HCT116 (cell line): ENCODE measurements around the gene OSBPL8. TPM values are rescaled to one million over a fixed set of nuclear protein-coding genes. Genes with fewer than 3 reads are reported as not detected.

Experiments
- ATAC-seq: fragments of 200-7000 bp; cut with Tn5 transposase; 2 replicates; pipeline ENCODE4 v1.9.1; 2020; ENCODE audit warnings: mild to moderate bottlenecking, moderate library complexity
- BruUV-seq: library from RNA; stranded (reverse); fragments of 400-500 nt; replicated peaks from 2 replicates; lab custom pipeline; 2021; lab: Mats Ljungman, UMichigan
- CTCF ChIA-PET: fragments of 300-600 bp; sonication (Branson Sonifier 250); formaldehyde crosslinking; loops from one replicate; lab custom pipeline; 2021; ENCODE audit warnings: antibody characterized with exemption; lab: Charles Lee
- POLR2A ChIA-PET: fragments of 300-600, 350-600 bp; sonication (Branson Sonifier 250); formaldehyde crosslinking; loops from one replicate; lab custom pipeline; 2021; ENCODE audit warnings: antibody characterized with exemption; lab: Charles Lee
- RAD21 ChIA-PET, 2 experiments: fragments of 300-600 bp; sonication (Branson Sonifier 250); formaldehyde crosslinking; loops; one replicate each; lab custom pipeline; 2023; ENCODE audit warnings: low total read pairs in 2 of 2; ENCODE audit not compliant: uncharacterized antibody in 2 of 2, unreplicated experiment in 2 of 2, low non-redundant PET in 1 of 2; lab: Charles Lee
- DNase-seq: peaks from one replicate; pipeline ENCODE4 v3.0.0-alpha.2; 2010; ENCODE audit warnings: low read depth, low spot score
- H2AFZ ChIP-seq: fragments of 200-600 bp; shearing (Covaris generic), sonication (generic); 2 replicates; pipeline ENCODE4 v1.6.1; 2017; ENCODE audit warnings: low read depth, mixed run types, mixed read lengths, antibody characterized with exemption, low read length; ENCODE audit not compliant: poor library complexity, severe bottlenecking
- H3K27ac ChIP-seq: 2 replicates; pipeline ENCODE4 v1.5.1; 2012; ENCODE audit warnings: low read depth, low read length
- H3K27me3 ChIP-seq: fragments of 200-600 bp; sonication (generic); 2 replicates; pipeline ENCODE4 v1.6.1; 2016; ENCODE audit warnings: mixed run types, low read length, mixed read lengths; ENCODE audit not compliant: insufficient read depth
- H3K36me3 ChIP-seq, 2 experiments: fragments of 200-500 bp in 1 of 2; fragments of 200-600 bp in 1 of 2; sonication (Bioruptor generic) in 1 of 2; sonication (generic) in 1 of 2; 2 replicates each; pipeline versions ENCODE4 v1.5.1 to v1.6.1; 2014 to 2016; ENCODE audit warnings: low read length in 2 of 2, inconsistent platforms in 1 of 2, mixed read lengths in 1 of 2, mixed run types in 1 of 2; ENCODE audit not compliant: insufficient read depth in 2 of 2, control insufficient read depth in 1 of 2
- H3K4me1 ChIP-seq, 2 experiments: fragments of 200-600 bp in 1 of 2; sonication (generic) in 1 of 2; 2 replicates each; pipeline versions ENCODE4 v1.5.1 to v1.6.1; 2012 to 2017; ENCODE audit warnings: low read length in 2 of 2, inconsistent platforms in 1 of 2, mild to moderate bottlenecking in 1 of 2, mixed read lengths in 1 of 2, mixed run types in 1 of 2, moderate library complexity in 1 of 2; ENCODE audit not compliant: insufficient read depth in 2 of 2, control insufficient read depth in 1 of 2
- H3K4me2 ChIP-seq: fragments of 200-600 bp; sonication (generic); 2 replicates; pipeline ENCODE4 v1.6.1; 2017; ENCODE audit warnings: mixed run types, low read length, mixed read lengths
- H3K4me3 ChIP-seq, 2 experiments: fragments of 200-600 bp in 1 of 2; sonication (generic) in 1 of 2; replicated peaks in 1 of 2; 2 replicates each; pipeline ENCODE4 v1.5.1; 2011 to 2016; ENCODE audit warnings: low read length in 2 of 2, control low read depth in 1 of 2, low read depth in 1 of 2, mild to moderate bottlenecking in 1 of 2, mixed read lengths in 1 of 2, mixed run types in 1 of 2
- H3K79me2 ChIP-seq: fragments of 200-600 bp; sonication (generic); 2 replicates; pipeline ENCODE4 v1.6.1; 2017; ENCODE audit warnings: mild to moderate bottlenecking, mixed run types, low read length, moderate library complexity, mixed read lengths; ENCODE audit not compliant: insufficient read depth
- H3K9ac ChIP-seq: fragments of 200-600 bp; sonication (generic); 2 replicates; pipeline ENCODE4 v1.6.1; 2016; ENCODE audit warnings: low read length, mixed read lengths
- H3K9me2 ChIP-seq: fragments of 200-600 bp; sonication (generic), shearing (Covaris generic); 2 replicates; pipeline ENCODE4 v1.6.1; 2017; ENCODE audit warnings: mixed run types, mild to moderate bottlenecking, moderate library complexity; ENCODE audit not compliant: insufficient read depth
- H3K9me3 ChIP-seq, 2 experiments: fragments of 200-500 bp in 1 of 2; fragments of 200-600 bp in 1 of 2; sonication (Bioruptor generic) in 1 of 2; sonication (generic) in 1 of 2; 2 replicates each; pipeline ENCODE4 v1.6.1; 2014 to 2017; ENCODE audit warnings: low read length in 2 of 2, mixed read lengths in 2 of 2, inconsistent platforms in 1 of 2, low read depth in 1 of 2, mild to moderate bottlenecking in 1 of 2, mixed run types in 1 of 2, moderate library complexity in 1 of 2; ENCODE audit not compliant: control insufficient read depth in 1 of 2, insufficient read depth in 1 of 2
- H4K20me1 ChIP-seq: fragments of 200-600 bp; sonication (generic), shearing (Covaris generic); 2 replicates; pipeline ENCODE4 v1.6.1; 2017; ENCODE audit warnings: mixed run types, mild to moderate bottlenecking, moderate library complexity; ENCODE audit not compliant: insufficient read depth
- CBX3 ChIP-seq: IDR thresholded peaks from 2 replicates; pipeline ENCODE4 v1.6.1; 2012; ENCODE audit warnings: low read depth
- CEBPB ChIP-seq: IDR thresholded peaks from 2 replicates; pipeline ENCODE4 v1.6.1; 2012; ENCODE audit warnings: low read depth
- CTCF ChIP-seq, 3 experiments: fragments of 200-600 bp in 1 of 3; sonication (generic) in 1 of 3; IDR thresholded peaks in 2 of 3; conservative IDR thresholded peaks in 1 of 3; 2 replicates each; pipeline ENCODE4 v1.5.1; 2012 to 2017; ENCODE audit warnings: low read depth in 2 of 3, low read length in 2 of 3, antibody characterized with exemption in 1 of 3, borderline replicate concordance in 1 of 3, control low read depth in 1 of 3, mild to moderate bottlenecking in 1 of 3, mixed read lengths in 1 of 3, mixed run types in 1 of 3, moderate library complexity in 1 of 3; ENCODE audit not compliant: insufficient read depth in 1 of 3
- EGR1 ChIP-seq: IDR thresholded peaks from 2 replicates; pipeline ENCODE4 v1.6.1; 2012; ENCODE audit warnings: low read depth
- EZH2 ChIP-seq: fragments of 200-600 bp; sonication (generic); IDR thresholded peaks from 2 replicates; pipeline ENCODE4 v1.6.1; 2017; ENCODE audit warnings: antibody characterized with exemption, mixed run types
- EZH2phosphoT487 ChIP-seq: fragments of 200-600 bp; IDR thresholded peaks from 2 replicates; pipeline ENCODE4 v1.6.1; 2018; ENCODE audit warnings: antibody characterized with exemption, borderline replicate concordance
- JUND ChIP-seq: IDR thresholded peaks from 2 replicates; pipeline ENCODE4 v1.6.1; 2012
- MAX ChIP-seq: IDR thresholded peaks from 2 replicates; pipeline ENCODE4 v1.6.1; 2012
- POLR2A ChIP-seq: IDR thresholded peaks from 2 replicates; pipeline ENCODE4 v1.7.0; 2011; ENCODE audit warnings: borderline replicate concordance; ENCODE audit not compliant: insufficient read depth, insufficient read length; ENCODE audit errors: extremely low read depth
- POLR2AphosphoS5 ChIP-seq: IDR thresholded peaks from 2 replicates; pipeline ENCODE4 v1.6.1; 2011; ENCODE audit warnings: mild to moderate bottlenecking, low read depth, low read length, moderate library complexity
- RAD21 ChIP-seq: IDR thresholded peaks from 2 replicates; pipeline ENCODE4 v1.6.1; 2012; ENCODE audit warnings: low read depth, mild to moderate bottlenecking
- REST ChIP-seq: IDR thresholded peaks from 2 replicates; pipeline ENCODE4 v1.6.1; 2012; ENCODE audit warnings: low read depth
- TCF7L2 ChIP-seq: IDR thresholded peaks from 2 replicates; pipeline ENCODE4 v1.7.0; 2011; ENCODE audit warnings: borderline replicate concordance, inconsistent platforms; ENCODE audit not compliant: insufficient read depth, insufficient read length; ENCODE audit errors: extremely low read depth
- YY1 ChIP-seq: IDR thresholded peaks from 2 replicates; pipeline ENCODE4 v1.6.1; 2011; ENCODE audit warnings: low read length, low read depth, moderate library complexity, mild to moderate bottlenecking; ENCODE audit not compliant: insufficient replicate concordance; ENCODE audit errors: extremely low read depth
- ZBTB33 ChIP-seq: IDR thresholded peaks from 2 replicates; pipeline ENCODE4 v1.6.1; 2011; ENCODE audit warnings: mild to moderate bottlenecking, low read length, moderate library complexity; ENCODE audit not compliant: insufficient replicate concordance; ENCODE audit errors: extremely low read depth
- ZFX ChIP-seq: fragments of 450-650 bp; IDR thresholded peaks from 2 replicates; pipeline ENCODE4 v1.6.1; 2017
- intact Hi-C: fragments of 100-400 bp; cut with micrococcal nuclease; formaldehyde crosslinking; loops from 2 replicates; pipeline ENCODE4 v1.10.0; 2022
- total RNA-seq: library from RNA; stranded (reverse); gene quantifications from one replicate; pipeline ENCODE4 v1.2.1, GENCODE V29; 2021; ENCODE audit not compliant: unreplicated experiment

The OSBPL8 gene
- total RNA-seq, 1 experiment from 2014 or later, result 115 TPM

DNA sequence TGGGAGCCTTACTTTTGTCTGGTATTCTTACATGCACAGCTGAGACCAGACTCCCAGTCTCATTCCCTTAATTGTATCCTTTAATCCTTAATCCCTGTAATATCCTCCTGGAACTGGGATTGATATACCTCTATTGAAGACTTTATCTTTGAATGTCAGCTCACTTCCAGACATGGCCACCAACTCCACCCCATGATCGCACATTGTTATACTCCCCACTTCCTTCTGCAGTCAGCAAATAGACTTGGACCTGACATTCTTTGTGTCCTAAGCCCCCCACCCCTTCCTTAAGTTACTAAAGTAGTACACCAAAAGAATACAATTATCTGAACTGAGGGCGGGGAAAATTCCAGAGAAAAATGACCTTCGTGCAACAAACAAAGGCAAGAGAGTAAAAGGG is 8.6 kb upstream of the OSBPL8 start:
- BruUV-seq, result no TSS peak
- Histone ChIP-seq H3K36me3 (no peaks in the 10 kb centered on the region), H3K27me3 (no peaks in the 10 kb centered on the region), H3K9me3 (no peaks in the 10 kb centered on the region), H4K20me1 (no peaks in the 10 kb centered on the region), H2AFZ (no peak overlapping the region), H3K27ac (no peak overlapping the region), H3K79me2 (no peaks in the 10 kb centered on the region), H3K9me2 (no peaks in the 10 kb centered on the region), H3K4me3 (no peak overlapping the region), H3K4me2 (no peak overlapping the region), H3K4me1 (no peaks in the 10 kb centered on the region), H3K9ac (no peak overlapping the region)
- RAD21 ChIA-PET, result no interaction called here
- intact Hi-C loops, result no loop called here
- CTCF ChIA-PET, result interaction anchor here (1.0 kb wide), 1 partner anchor 19 kb away, joined by 3 read pairs; no protein-coding TSS in a partner anchor
- DNase-seq (no peak), ATAC-seq (no peak)
- POLR2A ChIA-PET, result no interaction called here
- TF ChIP-seq JUND (no peak), MAX (no peak), POLR2AphosphoS5 (no peak), ZBTB33 (no peak), CBX3 (no peak), YY1 (no peak), POLR2A (no peak), RAD21 (no peak), TCF7L2 (no peak), CTCF (IDR thresholded peaks at IDR 0.05 in 2 of 3, conservative IDR thresholded peaks at IDR 0.05 in 1 of 3; ENCODE audit: borderline replicate concordance in 1 of 3, insufficient read depth in 1 of 3, low read depth in 2 of 3, low read length in 2 of 3) (no peak), EGR1 (no peak), EZH2 (no peak), EZH2phosphoT487 (no peak), REST (no peak), CEBPB (no peak), ZFX (no peak)
